GM19328 (cell line): ENCODE measurements around the gene TBL1XR1.

Experiments used
- ATAC-seq: cut with Tn5 transposase; IDR thresholded peaks from one replicate; pipeline ENCODE4 v1.9.1; 2021; ENCODE audit warnings: mild to moderate bottlenecking, moderate library complexity; ENCODE audit not compliant: unreplicated experiment

The TBL1XR1 gene

DNA sequence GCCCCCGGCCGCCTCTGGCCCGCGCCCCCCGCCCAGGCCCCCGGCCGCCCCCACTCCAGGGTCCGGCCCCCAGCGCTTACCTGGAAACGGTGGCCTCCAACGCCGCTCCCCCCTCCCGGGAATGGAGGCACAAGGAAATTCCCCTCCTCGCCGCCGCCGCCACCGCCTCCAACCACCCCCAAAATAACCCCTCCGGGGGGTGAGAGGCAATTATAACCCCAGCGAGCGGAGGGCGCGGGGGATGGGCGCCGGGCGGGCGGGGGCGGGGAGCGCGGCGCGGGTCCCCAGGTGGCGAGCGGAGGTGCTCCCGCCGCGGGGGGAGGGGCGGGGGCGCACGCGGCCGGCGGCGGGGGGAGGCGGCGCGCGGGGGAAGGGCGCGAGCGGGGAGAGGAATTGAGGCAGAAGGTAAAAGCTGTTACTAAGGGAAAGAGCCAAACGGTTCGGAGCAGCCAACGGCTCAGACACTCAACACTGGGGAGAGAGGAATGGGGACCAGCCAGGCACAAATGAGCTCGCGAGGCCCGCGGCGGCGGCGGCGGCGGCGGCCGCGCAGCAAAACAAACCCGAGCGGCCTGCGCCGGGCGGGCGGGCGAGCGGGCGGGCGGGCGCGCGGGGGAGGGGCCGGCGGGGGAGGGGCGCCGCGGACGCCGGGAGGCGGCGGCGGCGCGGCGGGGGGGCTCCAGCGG, at the start of gene TBL1XR1:
TSS of gene TBL1XR1 (minus strand) at position 442 of the 686 bp plus-strand sequence. CDS start 132,505 bp downstream, outside the sequence.
- peak; percentile 31 for ATAC-seq

DNA sequence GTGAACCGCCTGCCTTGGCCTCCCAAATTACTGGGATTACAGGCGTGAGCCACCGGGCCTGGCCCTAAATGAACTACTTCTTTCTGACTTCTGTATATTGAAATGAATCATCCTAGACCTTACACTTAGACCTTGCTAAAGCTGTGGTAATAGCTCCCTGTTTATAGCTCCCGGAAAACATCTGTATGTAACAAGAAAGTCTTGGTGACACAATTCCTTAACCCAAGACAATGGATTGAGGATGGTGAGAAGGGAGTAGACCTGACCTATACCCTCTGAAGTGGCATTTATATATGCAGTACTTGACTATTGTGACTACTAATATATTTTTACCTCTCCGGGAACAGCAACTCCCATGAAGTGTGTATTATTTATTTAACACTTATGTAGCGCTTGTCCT, 48.0 kb upstream of the TBL1XR1 start:
- ATAC-seq: no peak

DNA sequence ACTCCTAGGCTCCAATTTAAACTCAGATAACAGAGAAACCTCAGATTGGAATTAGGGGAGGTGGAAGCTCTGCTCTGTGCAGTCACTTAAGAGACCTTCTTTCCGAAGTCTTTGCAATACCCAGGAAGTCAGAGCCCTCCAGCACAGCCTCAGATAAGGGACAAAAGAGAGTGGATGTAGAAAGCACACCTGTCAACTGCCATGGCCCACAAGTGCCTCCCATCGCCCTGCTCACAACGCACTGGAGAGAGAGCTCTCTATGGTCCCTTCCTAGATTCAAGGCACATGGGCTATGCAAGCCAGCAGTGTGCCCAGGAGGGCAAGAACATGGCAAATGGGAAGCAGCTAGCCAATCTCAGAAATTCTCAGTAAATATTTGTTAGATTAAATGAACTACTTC, 47.3 kb upstream of the TBL1XR1 start:
- ATAC-seq: no peak

DNA sequence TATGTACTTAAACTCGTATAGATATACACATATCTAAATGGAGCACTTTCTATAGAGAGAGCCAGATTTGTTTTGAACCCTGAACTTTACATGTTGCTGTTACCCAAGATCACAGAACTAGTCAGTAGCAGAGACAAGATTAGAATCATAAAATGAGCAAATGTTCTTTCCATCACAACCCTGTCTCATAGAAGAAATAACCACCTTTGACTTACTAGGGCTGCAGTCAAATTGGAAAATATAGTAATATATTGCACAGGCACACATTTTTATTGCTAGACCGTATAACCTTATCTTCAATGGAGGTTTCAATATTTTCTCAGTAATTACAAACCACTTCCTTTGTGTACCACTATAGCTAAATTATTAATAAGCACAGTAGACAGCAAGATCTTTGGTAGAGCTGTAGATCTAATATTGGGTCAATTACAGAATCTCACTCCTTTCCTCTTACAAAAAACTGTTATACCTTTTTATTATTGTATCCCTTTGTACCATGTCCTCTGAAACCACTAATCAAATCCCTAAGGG, 41.5 kb upstream of the TBL1XR1 start:
- no peak for ATAC-seq

DNA sequence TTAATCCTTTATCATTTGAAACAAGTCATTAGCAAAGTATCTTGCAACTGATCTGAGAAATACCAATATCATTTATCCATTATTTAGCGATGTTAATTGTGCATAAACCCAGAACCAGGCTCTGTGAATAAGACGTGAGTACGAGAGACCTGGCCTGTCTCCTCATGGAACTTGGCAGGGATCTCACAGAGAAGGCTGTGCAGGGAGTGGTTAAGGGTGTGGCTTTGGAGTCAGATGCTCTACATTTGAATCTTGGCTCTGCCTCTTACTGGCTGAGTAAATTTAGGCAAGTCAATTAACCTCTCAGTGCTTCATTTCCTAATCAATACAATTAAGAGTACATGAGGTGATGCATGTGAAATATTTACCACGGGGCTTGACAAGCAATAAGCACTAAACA, 39.9 kb upstream of the TBL1XR1 start:
- ATAC-seq: no peak

DNA sequence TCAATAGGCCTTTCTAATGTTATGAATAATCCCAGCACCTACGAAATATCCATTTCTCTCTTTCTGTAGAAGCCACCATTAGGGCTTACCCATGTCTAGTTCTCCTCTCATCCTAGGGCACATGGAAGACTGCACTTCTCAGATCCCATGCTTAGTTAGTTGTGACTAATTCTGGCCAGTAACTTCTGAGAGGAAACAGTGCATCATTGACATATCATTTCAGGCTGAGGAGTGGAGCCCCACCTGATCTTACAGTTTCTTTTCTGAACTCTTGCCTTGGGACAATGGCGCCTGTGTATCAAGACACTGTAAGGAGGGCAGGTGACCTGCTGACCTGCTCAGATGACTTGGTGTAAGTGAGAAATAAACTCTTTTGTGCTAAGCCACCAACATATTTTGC, 39.4 kb upstream of the TBL1XR1 start:
- no peak for ATAC-seq

DNA sequence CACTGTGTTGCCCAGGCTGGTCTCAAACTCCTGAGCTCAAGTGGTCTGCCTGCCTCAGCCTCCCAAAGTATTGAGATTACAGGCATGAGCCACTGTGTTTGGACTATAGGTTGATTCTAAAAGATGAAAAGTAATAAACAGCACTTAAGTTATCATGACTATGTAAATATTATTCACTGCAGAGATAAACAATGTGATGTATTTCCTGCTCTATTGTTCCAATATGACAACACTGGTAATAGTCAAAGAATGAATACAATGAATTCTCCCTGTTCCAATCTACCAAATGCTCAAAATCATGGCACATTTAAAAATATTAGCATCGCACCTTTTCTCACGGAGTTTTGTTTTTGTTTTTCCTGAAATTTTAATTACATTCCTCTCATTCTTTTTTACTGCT, 36.8 kb upstream of the TBL1XR1 start:
- no peak for ATAC-seq

DNA sequence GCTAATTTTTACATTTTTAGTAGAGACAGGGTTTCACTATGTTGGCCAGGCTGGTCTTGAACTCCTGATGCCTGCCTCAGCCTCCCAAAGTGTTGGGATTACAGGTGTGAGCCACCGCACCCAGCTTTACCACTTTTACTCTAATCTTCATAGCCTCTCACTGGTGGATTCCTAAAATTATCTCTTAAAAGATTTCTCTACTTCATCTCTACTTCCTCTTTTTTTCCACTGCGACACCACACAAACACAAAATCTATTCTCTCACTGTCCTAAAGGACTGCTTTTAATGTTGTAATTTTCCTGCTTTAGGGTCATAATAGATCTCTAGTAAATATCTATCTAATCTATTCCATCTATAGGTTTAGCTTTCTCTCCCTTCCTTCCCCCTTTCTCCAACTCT, 34.0 kb upstream of the TBL1XR1 start:
- ATAC-seq: no peak

DNA sequence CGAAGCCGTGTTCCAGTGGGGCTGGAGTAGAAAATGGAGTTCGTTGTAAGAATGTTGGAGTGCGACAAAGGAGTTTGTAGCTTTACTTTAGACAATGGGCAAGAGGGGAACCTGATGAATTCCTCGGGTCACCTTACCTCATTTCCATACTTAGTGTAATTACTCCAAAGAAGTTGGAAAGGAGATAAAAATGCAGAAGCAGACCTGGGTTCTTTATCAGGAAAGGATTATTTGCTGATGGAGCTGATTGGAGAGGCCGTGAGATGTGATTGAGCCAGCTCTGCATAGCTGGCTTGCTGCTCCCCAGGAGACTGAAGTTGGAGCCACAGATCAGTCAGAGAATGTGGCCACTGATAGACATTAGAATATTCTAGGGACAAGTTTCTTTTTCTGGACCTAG, 33.4 kb upstream of the TBL1XR1 start:
- ATAC-seq: no peak

DNA sequence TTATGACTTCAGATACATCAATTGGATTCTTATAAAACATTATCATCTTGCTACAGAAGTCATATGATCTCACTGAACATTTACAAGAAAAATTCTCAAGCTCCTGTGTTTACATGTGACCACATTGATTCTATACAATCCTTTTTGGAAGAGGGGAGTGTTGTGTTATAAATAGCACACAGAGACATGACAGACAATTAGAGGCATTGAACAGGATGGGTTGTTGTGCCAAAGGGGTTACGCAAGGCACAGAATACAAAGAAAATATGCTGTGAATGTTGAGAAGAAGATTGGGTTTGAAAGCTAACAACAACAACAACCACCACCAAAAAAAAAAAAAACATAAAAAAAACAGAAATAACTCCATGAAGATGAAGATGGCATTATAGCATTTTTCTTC, 32.5 kb upstream of the TBL1XR1 start:
- ATAC-seq: no peak

DNA sequence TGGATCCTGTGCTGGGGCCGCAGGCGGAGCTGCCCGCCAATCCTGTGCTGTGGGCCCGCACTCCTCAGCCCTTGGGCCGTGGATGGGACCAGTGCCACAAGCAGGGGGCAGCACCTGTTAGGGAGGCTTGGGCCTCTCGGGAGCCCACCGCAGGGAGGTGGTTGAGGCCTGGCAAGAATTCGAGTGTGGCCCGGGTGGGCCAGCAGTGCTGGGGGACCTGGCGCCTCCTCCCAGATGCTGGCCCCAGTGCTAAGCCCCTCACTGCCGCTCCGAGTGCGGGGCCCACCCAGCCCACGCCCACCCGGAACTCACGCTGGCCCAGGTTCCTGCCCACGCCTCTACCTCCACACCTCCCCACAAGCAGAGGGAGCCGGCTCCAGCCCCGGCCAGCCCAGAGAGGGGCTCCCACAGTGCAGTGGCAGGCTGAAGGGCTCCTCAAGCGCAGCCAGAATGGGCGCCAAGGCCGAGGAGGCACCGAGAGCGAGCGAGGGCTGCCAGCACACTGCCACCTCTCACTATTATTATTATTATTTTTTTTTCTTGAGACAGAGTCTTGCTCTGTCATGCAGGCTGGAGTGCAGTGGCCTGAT, 31.4 kb upstream of the TBL1XR1 start:
- ATAC-seq: no peak

DNA sequence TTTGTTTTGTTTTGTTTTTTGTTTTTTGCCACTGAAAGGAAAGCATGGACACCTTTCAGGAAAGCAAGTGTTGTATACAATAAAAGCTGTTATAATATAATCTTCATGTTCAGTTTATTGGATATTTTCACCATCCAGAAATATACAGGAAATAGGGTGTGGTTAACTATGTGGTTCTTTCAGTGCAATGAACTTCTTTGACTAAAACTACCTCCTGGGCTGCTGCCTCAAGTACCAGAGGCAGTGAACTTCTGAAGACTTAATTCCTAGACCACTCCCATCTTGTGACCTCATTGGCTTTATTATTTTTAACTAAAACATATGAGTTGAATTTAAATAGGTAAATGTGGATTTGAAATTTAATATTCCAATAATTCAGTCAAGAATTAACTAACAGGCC, 27.1 kb upstream of the TBL1XR1 start:
- ATAC-seq: no peak

DNA sequence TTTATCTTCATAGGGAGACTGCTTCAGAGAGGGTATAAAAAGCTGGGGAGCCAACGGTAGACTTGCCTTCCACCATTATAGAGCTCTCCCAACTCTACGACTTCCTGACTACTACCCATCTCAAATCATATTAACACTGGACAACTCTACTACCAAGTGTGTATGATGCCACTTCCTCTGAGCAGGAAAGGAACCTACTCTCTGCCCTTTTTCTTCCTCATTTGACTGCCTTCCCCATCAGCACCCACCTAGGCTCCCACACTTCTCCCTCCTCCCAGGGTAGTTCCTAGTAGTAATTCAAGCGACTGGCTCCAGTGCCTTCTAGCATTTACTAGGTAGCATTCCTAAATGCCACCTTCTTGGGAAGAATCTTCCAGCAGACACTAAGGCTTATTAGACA, 24.5 kb upstream of the TBL1XR1 start:
- no peak for ATAC-seq

DNA sequence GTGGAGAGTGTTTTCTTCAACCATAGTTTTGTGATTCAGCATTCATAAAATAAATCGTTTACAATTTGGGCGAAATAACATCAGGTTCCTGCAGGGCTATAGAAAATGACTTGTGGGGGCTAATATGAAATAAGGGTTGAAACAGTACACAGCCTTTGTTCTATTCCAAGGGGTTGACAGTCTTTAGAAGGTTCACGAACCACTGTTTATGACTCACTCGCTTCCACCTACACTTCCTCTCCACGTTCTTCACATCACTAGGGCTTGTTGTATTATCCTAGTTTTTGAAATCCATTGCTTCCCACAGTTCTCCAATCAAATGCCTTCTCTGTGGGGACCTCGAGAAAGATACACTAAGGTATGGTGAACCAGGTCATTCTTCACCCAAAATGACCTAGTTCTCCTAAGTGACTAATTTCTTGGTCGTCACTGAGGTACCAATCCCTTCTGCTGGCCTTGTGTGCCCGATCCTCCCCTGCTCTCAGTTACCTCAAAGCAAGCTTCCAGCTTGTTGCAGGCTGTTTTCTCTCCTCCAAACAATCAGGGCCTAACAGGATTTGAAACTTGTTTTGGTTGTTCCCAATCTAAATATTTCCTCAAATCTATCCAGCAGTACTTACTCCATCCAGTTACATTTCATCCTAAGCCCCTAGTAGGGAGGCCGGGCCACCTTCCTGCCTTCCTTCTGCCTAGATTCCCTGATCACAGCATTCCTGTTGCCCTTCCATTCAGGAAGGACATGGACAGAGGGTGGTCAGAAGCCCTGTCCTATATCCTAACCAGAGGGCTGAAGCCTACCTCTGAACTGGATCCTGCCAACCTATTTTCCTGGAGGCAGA, 23.1 kb upstream of the TBL1XR1 start:
- no peak for ATAC-seq

DNA sequence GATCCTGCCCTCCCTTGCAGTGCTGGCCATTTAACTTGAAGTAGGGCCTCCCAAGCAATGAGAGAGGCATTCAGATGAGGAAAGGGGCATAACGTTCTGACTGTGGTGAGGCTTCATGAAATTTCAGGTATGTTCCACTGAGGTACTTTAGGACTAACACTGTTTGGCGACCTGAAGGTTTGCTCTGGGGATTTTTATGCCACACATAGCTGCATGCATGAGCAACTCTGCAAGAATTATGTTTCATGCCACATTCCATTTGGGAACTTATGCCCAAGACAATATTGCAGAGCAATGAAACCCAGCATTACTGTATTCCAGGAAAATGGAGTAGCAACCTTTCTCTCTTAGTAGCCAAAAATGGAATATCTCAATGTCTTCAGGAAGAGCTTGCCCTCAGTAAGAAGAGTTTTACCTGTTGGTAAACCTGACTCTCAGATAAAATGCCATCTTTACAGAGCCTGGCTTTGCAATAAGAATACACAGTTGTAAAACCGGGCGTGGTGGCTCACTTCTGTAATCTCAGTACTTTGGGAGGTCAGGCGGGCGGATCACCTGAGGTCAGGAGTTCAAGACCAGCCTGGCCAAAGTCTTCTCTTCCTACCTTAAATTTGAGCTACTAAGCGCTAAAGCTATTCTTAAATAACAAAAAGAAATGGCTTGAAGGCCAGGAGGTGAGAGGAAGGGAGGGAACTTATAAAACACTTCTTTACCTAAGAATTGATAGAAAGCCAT, 16.7 kb upstream of the TBL1XR1 start:
- ATAC-seq: no peak

DNA sequence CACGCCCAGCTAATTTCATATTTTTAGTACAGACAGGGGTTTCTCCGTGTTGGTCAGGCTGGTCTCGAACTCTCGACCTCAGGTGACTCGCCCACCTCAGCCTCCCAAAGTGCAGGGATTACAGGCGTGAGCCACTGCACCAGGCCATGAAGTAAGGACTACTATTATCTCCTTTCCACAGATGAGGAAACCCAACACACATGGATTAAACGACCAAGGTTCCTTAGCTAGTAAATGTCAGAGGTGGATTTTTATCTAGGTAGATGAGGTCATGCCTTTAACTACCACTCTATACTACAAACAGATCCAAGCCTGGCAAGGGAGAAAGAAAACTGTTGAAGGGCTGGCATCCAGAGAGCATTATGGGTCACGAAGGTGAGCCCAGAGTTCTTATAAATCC, 15.5 kb upstream of the TBL1XR1 start:
- ATAC-seq: no peak

DNA sequence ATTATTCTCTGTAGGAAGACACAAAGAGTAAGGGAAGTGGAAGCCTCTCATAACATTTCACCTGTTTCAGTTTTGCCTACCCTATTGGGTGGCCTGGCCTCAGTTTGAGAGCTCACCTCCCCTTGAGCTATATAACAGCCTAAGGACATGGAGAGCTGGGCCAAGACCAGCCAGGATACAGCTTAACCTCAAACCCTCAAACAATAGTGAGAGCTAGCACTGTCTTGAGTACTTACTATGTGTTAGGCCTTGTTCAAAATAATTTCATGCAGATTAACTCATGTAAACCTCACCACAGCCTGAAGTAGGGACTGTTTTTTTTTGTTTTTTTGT, 15.0 kb upstream of the TBL1XR1 start:
- no peak for ATAC-seq

DNA sequence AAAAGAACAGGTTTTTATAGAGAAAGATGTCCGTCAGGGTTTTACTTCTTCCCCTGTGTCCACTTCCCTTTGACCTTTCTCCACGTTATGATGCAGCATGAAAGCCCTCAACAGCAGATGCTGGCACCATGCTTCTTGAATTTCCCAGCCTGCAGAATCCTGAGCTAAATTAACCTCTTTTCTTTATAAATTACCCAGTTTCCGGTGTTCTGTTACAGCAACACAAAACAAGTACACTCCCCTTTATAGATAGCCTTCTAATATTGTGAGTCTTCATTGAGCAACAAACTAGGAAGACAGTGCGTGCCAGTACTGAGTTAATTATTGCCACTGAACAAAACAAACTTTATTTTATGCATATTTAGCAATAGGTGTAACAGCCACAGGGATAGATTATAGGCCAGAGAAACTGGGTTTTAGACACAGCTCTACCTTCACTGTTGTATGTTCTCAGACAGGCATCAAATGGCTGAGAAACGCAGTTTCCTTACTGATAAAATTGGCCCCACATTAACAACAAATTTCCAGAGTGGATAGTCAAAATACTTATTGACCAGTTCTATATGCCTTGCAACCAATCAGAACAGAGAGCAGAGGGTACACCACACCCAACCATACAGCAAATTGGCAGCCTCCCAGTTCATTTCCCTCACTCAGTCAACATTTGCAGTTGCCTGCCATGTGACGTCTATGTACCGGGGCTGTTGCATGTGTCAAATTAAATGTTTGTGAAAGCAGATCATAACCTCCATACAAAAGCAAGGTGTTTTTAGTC, 14.4 kb upstream of the TBL1XR1 start:
- ATAC-seq: no peak

DNA sequence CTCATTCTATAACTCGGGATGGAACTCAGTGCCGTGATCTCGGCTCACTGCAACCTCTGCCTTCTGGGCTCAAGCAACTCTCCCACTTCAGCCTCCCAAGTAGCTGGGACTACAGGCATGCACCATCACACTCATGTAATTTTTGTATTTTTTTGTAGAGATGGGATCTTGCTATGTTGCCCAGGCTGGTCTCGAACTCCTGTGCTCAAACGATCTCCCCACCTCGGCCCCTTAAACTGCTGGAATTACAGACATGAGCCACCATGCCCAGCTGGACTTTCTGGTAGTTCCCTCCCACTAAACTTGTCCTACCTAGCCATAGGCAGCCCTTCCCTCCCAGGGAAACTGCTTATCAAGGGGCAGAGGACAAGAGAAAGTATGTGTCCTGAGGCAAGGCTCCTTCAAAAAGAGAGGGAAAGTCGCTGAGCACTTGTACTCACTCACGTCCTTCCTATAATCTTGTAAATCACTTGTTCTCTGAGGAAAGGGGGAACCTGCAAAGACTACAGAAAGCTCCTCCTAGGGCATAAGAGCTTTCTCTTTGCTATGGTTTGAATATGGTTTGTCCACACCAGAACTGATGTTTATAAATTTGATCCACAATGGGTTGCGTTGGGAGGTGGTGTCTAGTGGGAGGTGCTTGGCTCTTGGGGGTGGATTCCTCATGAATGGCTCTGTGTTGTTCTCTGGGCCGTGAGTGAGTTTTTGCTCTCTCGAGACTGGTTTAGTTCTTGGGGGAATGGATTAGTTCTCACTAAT, 13.6 kb upstream of the TBL1XR1 start:
- ATAC-seq: no peak

DNA sequence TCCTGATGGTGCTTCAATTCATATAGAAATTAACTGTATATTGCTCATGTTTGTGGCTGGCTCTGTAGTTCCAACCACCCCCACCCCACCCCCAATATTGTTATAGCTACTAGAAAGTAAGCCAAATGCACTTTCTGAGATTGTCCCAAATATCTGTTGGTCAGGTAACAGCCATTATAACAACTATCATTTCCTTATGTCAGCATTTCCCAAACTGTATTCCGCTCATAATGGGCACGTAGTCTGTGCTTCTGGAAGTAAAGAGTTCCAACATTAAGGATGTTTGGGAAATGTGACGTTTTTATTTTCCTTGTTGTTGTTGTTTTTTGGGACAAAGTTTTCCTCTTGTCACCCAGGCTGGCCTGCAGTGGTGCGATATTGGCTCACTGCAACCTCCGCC, 12.2 kb upstream of the TBL1XR1 start:
- no peak for ATAC-seq
